ENCODE measurements around the gene TPPP3. TPM values are rescaled to one million over a fixed set of nuclear protein-coding genes. Genes with fewer than 3 reads are reported as not detected.

TPPP3 gene
- total and polyA plus RNA-seq, 2 donors (not counting 1 experiment from before 2014, with no cell fraction given): 0.31 TPM; not detected in 1

- Mint-ChIP-seq H3K9me3 (ENCODE audit: insufficient read depth) (no peaks in the 10 kb centered on the region), H3K4me1 (peaks cover 12% of the 10 kb centered on the region), H3K27ac (no peak overlapping the region), H3K27me3 (peaks cover 17% of the 10 kb centered on the region), H3K4me3 (peak overlapping the region; percentile 89)
- intact Hi-C loops (cut with micrococcal nuclease): loop anchor here (2.0 kb wide), 2 partner anchors 23 to 441 kb away; no protein-coding TSS in a partner anchor
- Histone ChIP-seq H3K4me1 (ENCODE audit: control insufficient read depth in 2 of 2, insufficient read depth in 2 of 2, low read length in 2 of 2) (peaks cover 8 to 11% of the 10 kb centered on the region in 2 donors), H3K27me3 (replicated peaks in 1 of 4; ENCODE audit: control extremely low read depth in 1 of 4, control insufficient read depth in 3 of 4, insufficient read depth in 4 of 4, low read length in 3 of 4) (peaks cover 0 to 13% (median 5%) of the 10 kb centered on the region in 4 experiments), H3K4me3 (ENCODE audit: control extremely low read depth in 1 of 5, extremely low read depth in 1 of 5, insufficient read depth in 1 of 5, low read depth in 2 of 5, low read length in 4 of 5) (no peak overlapping the region), H3K9ac (ENCODE audit: low read length) (no peak overlapping the region), H3K9me3 (ENCODE audit: control extremely low read depth in 1 of 3, control insufficient read depth in 2 of 3, insufficient read depth in 1 of 3, low read length in 2 of 3) (no peaks in the 10 kb centered on the region), H3K4me2 (replicated peaks; ENCODE audit: low read depth, low read length, poor library complexity, severe bottlenecking) (no peak overlapping the region), H2AFZ (ENCODE audit: insufficient read depth, low read depth, low read length, poor library complexity, severe bottlenecking) (no peak overlapping the region), H3K36me3 (replicated peaks in 1 of 2; ENCODE audit: control extremely low read depth in 1 of 2, control insufficient read depth in 1 of 2, extremely low read depth in 1 of 2, insufficient read depth in 2 of 2, low read length in 1 of 2) (no peaks in the 10 kb centered on the region), H3K79me2 (ENCODE audit: control insufficient read depth, insufficient read depth, low read length) (no peaks in the 10 kb centered on the region), H3K27ac (ENCODE audit: low read length in 2 of 2) (no peak overlapping the region), H4K20me1 (ENCODE audit: control insufficient read depth, insufficient read depth, low read length, poor library complexity, severe bottlenecking) (no peaks in the 10 kb centered on the region)
- ATAC-seq (ENCODE audit: low read depth) (no peak), DNase-seq (no peak)
- ChIA-PET CTCF (interaction anchor here (0.9 to 3.0 kb wide), 6 partner anchors 11 to 157 kb away, joined by 3 to 20 read pairs (median 4); no protein-coding TSS in a partner anchor), POLR2A (no interaction called here)
- WGBS (ENCODE audit: insufficient coverage): 100% methylated on average over 1 of the region's 2 CpGs
- TF ChIP-seq CTCF (IDR thresholded peaks at IDR 0.05) (no peak), EZH2 (IDR thresholded peaks at IDR 0.05; ENCODE audit: borderline replicate concordance, insufficient read depth, low read depth, low read length, poor library complexity, severe bottlenecking) (no peak)
These were observed 24.2 kb upstream of the TPPP3 start for GRCh38 chr16:67417333-67418061.

All from B cell (primary cell).